DMS79 (cell line): ENCODE results near the gene FAM118B.
"Not testable (repeated sequence)": the region's sequence is repeated elsewhere in the genome, so short reads cannot be mapped to it uniquely, and the experiment has no call there.

Experiments used
- DNase-seq: peaks from one replicate; lab custom pipeline; 2025; lab: John Stamatoyannopoulos, UW

FAM118B gene

GRCh38 chr11:126277322-126277721 lies 65.7 kb downstream of the FAM118B start:
- no peak for DNase-seq

GRCh38 chr11:126277780-126278179 lies 66.2 kb downstream of the FAM118B start:
- no peak for DNase-seq

GRCh38 chr11:126279191-126279590 lies 67.6 kb downstream of the FAM118B start:
- no peak for DNase-seq

- DNase-seq = no peak
These were observed 69.0 kb downstream of the FAM118B start for GRCh38 chr11:126280595-126280994.

GRCh38 chr11:126281245-126281644 lies 69.7 kb downstream of the FAM118B start:
- peak; percentile 99 for DNase-seq

GRCh38 chr11:126281666-126282175 lies 70.1 kb downstream of the FAM118B start:
- no peak for DNase-seq

GRCh38 chr11:126282361-126282735 lies 70.8 kb downstream of the FAM118B start:
- peak; percentile 73 for DNase-seq

- DNase-seq = peak; percentile 38
These were observed 71.4 kb downstream of the FAM118B start, which contains the start of gene TIRAP for GRCh38 chr11:126282736-126283591. TIRAP (plus strand) TSS chr11:126283093; CDS start chr11:126290895, 7,802 bp downstream.

- peak; percentile 83 for DNase-seq
These were observed 73.2 kb downstream of the FAM118B start for GRCh38 chr11:126284829-126285228.

GRCh38 chr11:126288237-126288636 lies 76.7 kb downstream of the FAM118B start:
- no peak for DNase-seq

GRCh38 chr11:126290887-126291286 lies 79.3 kb downstream of the FAM118B start:
- DNase-seq = no peak

GRCh38 chr11:126293726-126294125 lies 82.1 kb downstream of the FAM118B start:
- DNase-seq = no peak

- DNase-seq = no peak
These were observed 85.4 kb downstream of the FAM118B start for GRCh38 chr11:126297004-126297403.

- DNase-seq = peak; percentile 94
These were observed 92.3 kb downstream of the FAM118B start, which contains the start of gene DCPS for GRCh38 chr11:126303623-126304456. DCPS (plus strand) TSS chr11:126304060; CDS start chr11:126304081, 21 bp downstream.

- DNase-seq = peak; percentile 47
These were observed 93.0 kb downstream of the FAM118B start for GRCh38 chr11:126304457-126305075.

GRCh38 chr11:126305699-126306098 lies 94.1 kb downstream of the FAM118B start:
- DNase-seq = no peak

- DNase-seq = no peak
These were observed 96.1 kb downstream of the FAM118B start for GRCh38 chr11:126307706-126308105.

GRCh38 chr11:126308271-126308671 lies 96.7 kb downstream of the FAM118B start:
- DNase-seq = no peak

GRCh38 chr11:126308771-126309170 lies 97.2 kb downstream of the FAM118B start:
- DNase-seq = not testable (repeated sequence)

GRCh38 chr11:126310200-126310991 lies 98.8 kb downstream of the FAM118B start:
- peak; percentile 38 for DNase-seq

GRCh38 chr11:126310992-126311310 lies 99.4 kb downstream of the FAM118B start:
- no peak for DNase-seq
